H1 (cell line): Measurements from ENCODE around the gene AOPEP. TPM values are rescaled to one million over a fixed set of nuclear protein-coding genes. Genes with fewer than 3 reads are reported as not detected.
A peak's percentile ranks its signal among the peaks of the same experiment; 100 is the strongest.

ENCODE experiments used
- CTCF ChIA-PET: fragments of 300-600 bp; sonication (Branson Sonifier 250); formaldehyde crosslinking; loops from one replicate; lab custom pipeline; 2021; ENCODE audit not compliant: partially characterized antibody; lab: Charles Lee
- POLR2A ChIA-PET: fragments of 300-600 bp; sonication (Branson Sonifier 250); formaldehyde crosslinking; loops from one replicate; lab custom pipeline; 2021; ENCODE audit warnings: inconsistent platforms; ENCODE audit not compliant: partially characterized antibody; lab: Charles Lee
- DNase-seq, 2 experiments: peaks; one replicate each; pipeline versions ENCODE4 v3.0.0 to v3.0.0-alpha.2; 2010 to 2022; ENCODE audit warnings: low spot score in 2 of 2, low read depth in 1 of 2, mixed read lengths in 1 of 2
- FAIRE-seq: peaks from 2 replicates; lab custom pipeline; 2011; peaks lifted over from hg19 to GRCh38; lab: Jason Lieb, UNC
- H2AFZ ChIP-seq: 2 replicates; pipeline ENCODE4 v1.8.1; 2012; ENCODE audit warnings: low read length, inconsistent platforms
- H2AK5ac ChIP-seq: 2 replicates; pipeline ENCODE4 v1.6.1; 2013; ENCODE audit warnings: low read depth, low read length
- H2BK120ac ChIP-seq: replicated peaks from 2 replicates; pipeline ENCODE3; 2013; ENCODE audit warnings: low read depth, low read length, inconsistent platforms
- H2BK12ac ChIP-seq: 2 replicates; pipeline ENCODE4 v1.6.1; 2013; ENCODE audit warnings: low read depth, low read length
- H2BK15ac ChIP-seq: 2 replicates; pipeline ENCODE4 v1.6.1; 2013; ENCODE audit warnings: low read length
- H2BK20ac ChIP-seq: 2 replicates; pipeline ENCODE4 v1.6.1; 2013; ENCODE audit warnings: low read length
- H2BK5ac ChIP-seq: 2 replicates; pipeline ENCODE4 v1.6.1; 2013; ENCODE audit warnings: low read depth, low read length
- H3K14ac ChIP-seq: 2 replicates; pipeline ENCODE4 v1.6.1; 2013; ENCODE audit warnings: inconsistent platforms; ENCODE audit not compliant: insufficient read length
- H3K18ac ChIP-seq: 2 replicates; pipeline ENCODE4 v1.6.1; 2013; ENCODE audit warnings: low read length; ENCODE audit errors: extremely low read depth
- H3K23ac ChIP-seq: 2 replicates; pipeline ENCODE4 v1.6.1; 2013; ENCODE audit warnings: inconsistent platforms; ENCODE audit not compliant: insufficient read length
- H3K23me2 ChIP-seq: 2 replicates; pipeline ENCODE4 v1.6.1; 2013; ENCODE audit warnings: low read depth, low read length
- H3K27ac ChIP-seq: 2 replicates; pipeline ENCODE4 v1.6.1; 2011; ENCODE audit warnings: low read depth, low read length, inconsistent platforms
- H3K27me3 ChIP-seq, 4 experiments: replicated peaks in 1 of 4; 1 replicate in 1 of 4; 2 replicates in 3 of 4; pipeline versions ENCODE4 v1.6.1 to v1.8.1; 2011 to 2013; ENCODE audit warnings: low read length in 3 of 4, mild to moderate bottlenecking in 3 of 4, inconsistent platforms in 2 of 4, mixed read lengths in 2 of 4, moderate library complexity in 1 of 4; ENCODE audit not compliant: control insufficient read depth in 3 of 4, insufficient read depth in 3 of 4; ENCODE audit errors: extremely low read depth in 1 of 4
- H3K36me3 ChIP-seq, 4 experiments: 2 replicates each; pipeline versions ENCODE4 v1.6.1 to v1.8.1; 2011 to 2013; ENCODE audit warnings: mild to moderate bottlenecking in 4 of 4, low read length in 3 of 4, moderate library complexity in 2 of 4, control low read depth in 1 of 4, inconsistent platforms in 1 of 4; ENCODE audit not compliant: insufficient read depth in 4 of 4, control insufficient read depth in 2 of 4
- H3K4ac ChIP-seq: replicated peaks from 2 replicates; pipeline ENCODE3; 2013; ENCODE audit warnings: low read length, low read depth, mixed read lengths, inconsistent platforms; ENCODE audit not compliant: insufficient read length
- H3K4me1 ChIP-seq, 4 experiments: replicated peaks in 1 of 4; 1 replicate in 1 of 4; 2 replicates in 3 of 4; pipeline versions ENCODE4 v1.6.1 to v1.8.1; 2011 to 2013; ENCODE audit warnings: low read length in 3 of 4, inconsistent platforms in 2 of 4, mixed read lengths in 1 of 4; ENCODE audit not compliant: insufficient read depth in 4 of 4, control insufficient read depth in 3 of 4
- H3K4me2 ChIP-seq, 2 experiments: 2 replicates each; pipeline versions ENCODE4 v1.6.1 to v1.8.1; 2011 to 2013; ENCODE audit warnings: low read depth in 2 of 2, low read length in 2 of 2, control low read depth in 1 of 2, inconsistent platforms in 1 of 2, mild to moderate bottlenecking in 1 of 2; ENCODE audit not compliant: insufficient read depth in 1 of 2
- H3K4me3 ChIP-seq, 4 experiments: fragments of 200-600, 300-600 bp in 1 of 4; sonication (generic), shearing (Covaris generic), sonication (Bioruptor Twin) in 1 of 4; 2 replicates each; pipeline versions ENCODE4 v1.5.1 to v1.8.1; 2011 to 2016; ENCODE audit warnings: low read length in 4 of 4, low read depth in 3 of 4, control low read depth in 2 of 4, inconsistent platforms in 2 of 4, mild to moderate bottlenecking in 2 of 4, mixed read lengths in 1 of 4, moderate library complexity in 1 of 4; ENCODE audit not compliant: insufficient read depth in 2 of 4; ENCODE audit errors: extremely low read depth in 1 of 4
- H3K56ac ChIP-seq: replicated peaks from 2 replicates; pipeline ENCODE3; 2013; ENCODE audit warnings: low read depth, mild to moderate bottlenecking, mixed read lengths, low read length, inconsistent platforms; ENCODE audit not compliant: insufficient read length
- H3K79me1 ChIP-seq: 2 replicates; pipeline ENCODE4 v1.6.1; 2013; ENCODE audit warnings: low read depth, low read length, control low read depth
- H3K79me2 ChIP-seq, 2 experiments: 2 replicates each; pipeline versions ENCODE4 v1.6.1 to v1.8.1; 2012 to 2013; ENCODE audit warnings: low read length in 2 of 2, mild to moderate bottlenecking in 2 of 2, inconsistent platforms in 1 of 2; ENCODE audit not compliant: insufficient read depth in 2 of 2, control insufficient read depth in 1 of 2
- H3K9ac ChIP-seq, 4 experiments: replicated peaks in 1 of 4; 1 replicate in 1 of 4; 2 replicates in 3 of 4; pipeline versions ENCODE4 v1.6.1 to v1.8.1; 2011 to 2013; ENCODE audit warnings: low read depth in 3 of 4, low read length in 3 of 4, control low read depth in 2 of 4, mild to moderate bottlenecking in 2 of 4, moderate library complexity in 2 of 4, inconsistent platforms in 1 of 4; ENCODE audit errors: extremely low read depth in 1 of 4
- H3K9me3 ChIP-seq, 2 experiments: 2 replicates each; pipeline versions ENCODE4 v1.6.1 to v1.8.1; 2012 to 2013; ENCODE audit warnings: mild to moderate bottlenecking in 2 of 2, moderate library complexity in 2 of 2, control low read depth in 1 of 2, inconsistent platforms in 1 of 2, low read depth in 1 of 2, low read length in 1 of 2, mixed read lengths in 1 of 2; ENCODE audit not compliant: insufficient read depth in 2 of 2
- H4K20me1 ChIP-seq, 2 experiments: replicated peaks in 1 of 2; 2 replicates each; pipeline versions ENCODE3 to v1.8.1; 2011 to 2013; ENCODE audit warnings: inconsistent platforms in 2 of 2, low read length in 2 of 2, mild to moderate bottlenecking in 1 of 2; ENCODE audit not compliant: insufficient read depth in 2 of 2, control insufficient read depth in 1 of 2
- H4K5ac ChIP-seq: 2 replicates; pipeline ENCODE4 v1.6.1; 2013; ENCODE audit warnings: low read length, low read depth, mixed read lengths, inconsistent platforms; ENCODE audit not compliant: insufficient read length
- H4K8ac ChIP-seq: 2 replicates; pipeline ENCODE4 v1.8.0; 2013; ENCODE audit warnings: mild to moderate bottlenecking, moderate library complexity, low read length, inconsistent platforms; ENCODE audit not compliant: insufficient read depth; ENCODE audit errors: extremely low read depth
- H4K91ac ChIP-seq: replicated peaks from 2 replicates; pipeline ENCODE3; 2013; ENCODE audit warnings: low read length, mixed read lengths, inconsistent platforms; ENCODE audit not compliant: insufficient read length
- CHD1 ChIP-seq: IDR thresholded peaks from 2 replicates; pipeline ENCODE4 v1.6.1; 2012; ENCODE audit warnings: low read depth, low read length, improper control_type of control experiment
- CREB1 ChIP-seq: IDR thresholded peaks from 2 replicates; pipeline ENCODE4 v1.6.1; 2012; ENCODE audit warnings: inconsistent platforms
- FOSL1 ChIP-seq: IDR thresholded peaks from 2 replicates; pipeline ENCODE4 v1.6.1; 2011; ENCODE audit warnings: mild to moderate bottlenecking, low read depth, low read length, moderate library complexity; ENCODE audit not compliant: insufficient read depth
- GABPA ChIP-seq: IDR thresholded peaks from 2 replicates; pipeline ENCODE4 v1.6.1; 2011; ENCODE audit warnings: mild to moderate bottlenecking, low read length, moderate library complexity, borderline replicate concordance; ENCODE audit not compliant: insufficient read depth
- JUND ChIP-seq: IDR thresholded peaks from 2 replicates; pipeline ENCODE4 v1.6.1; 2011; ENCODE audit warnings: mild to moderate bottlenecking, improper control_type of control experiment, low read length
- SIRT6 ChIP-seq: IDR thresholded peaks from one replicate; pipeline ENCODE4 v1.7.1; 2012; ENCODE audit warnings: low read length, inconsistent platforms
- SIX5 ChIP-seq: IDR thresholded peaks from 2 replicates; pipeline ENCODE4 v1.6.1; 2011; ENCODE audit warnings: mild to moderate bottlenecking, low read depth, low read length
- SP1 ChIP-seq: IDR thresholded peaks from 2 replicates; pipeline ENCODE4 v1.6.1; 2011; ENCODE audit warnings: low read depth, low read length
- YY1 ChIP-seq: IDR thresholded peaks from 2 replicates; pipeline ENCODE4 v1.6.1; 2011; ENCODE audit warnings: low read depth, mild to moderate bottlenecking, low read length
- WGBS, 2 experiments: shearing (Covaris generic) in 1 of 2; methylation state at CpG; one replicate each; pipeline versions ENCODE4 v1.1.6 to v1.1.7; 2013 to 2015; ENCODE audit warnings: low lambda C conversion rate in 2 of 2, mixed read lengths in 2 of 2, inconsistent platforms in 1 of 2, low coverage in 1 of 2, missing lambda C conversion rate in 1 of 2; ENCODE audit not compliant: insufficient replicate concordance in 2 of 2, insufficient coverage in 1 of 2, insufficient read length in 1 of 2; ENCODE audit errors: extremely low coverage in 1 of 2, missing lambda C conversion rate in 1 of 2; 5-methylcytosine and 5-hydroxymethylcytosine counted together
- polyA plus RNA-seq, 7 experiments: library from polyadenylated mRNA; depleted of rRNA in 3 of 7; stranded (reverse) in 5 of 7; unstranded in 2 of 7; fragments of >200 nt in 5 of 7; fragments of 200-250 nt in 2 of 7; gene quantifications; 1 replicate in 5 of 7; 2 replicates in 1 of 7; 4 replicates in 1 of 7; pipeline versions ENCODE4 v1.2.1 to v1.2.3, GENCODE V29; 2011 to 2013; ENCODE audit warnings: missing spikeins in 2 of 7, mixed read lengths in 2 of 7
- total RNA-seq: library from RNA; stranded (reverse); fragmentation: NEBNext Ultra II Directional; extraction: Animal tissue kit (Norgen Biotek cat#: 25700); gene quantifications from 2 replicates; pipeline ENCODE4 v1.2.1, GENCODE V29; 2021
- TF ChIP-seq, protein P1 (sequence below): IDR thresholded peaks from 2 replicates; pipeline ENCODE4 v1.6.1; 2011; ENCODE audit warnings: low read length, improper control_type of control experiment

The AOPEP gene
- total and polyA plus RNA-seq, 2 of the 8 experiments (the other 6 are each of a cell fraction or from before 2014, with no cell fraction given), result 6.1 to 14.3 TPM

DNA sequence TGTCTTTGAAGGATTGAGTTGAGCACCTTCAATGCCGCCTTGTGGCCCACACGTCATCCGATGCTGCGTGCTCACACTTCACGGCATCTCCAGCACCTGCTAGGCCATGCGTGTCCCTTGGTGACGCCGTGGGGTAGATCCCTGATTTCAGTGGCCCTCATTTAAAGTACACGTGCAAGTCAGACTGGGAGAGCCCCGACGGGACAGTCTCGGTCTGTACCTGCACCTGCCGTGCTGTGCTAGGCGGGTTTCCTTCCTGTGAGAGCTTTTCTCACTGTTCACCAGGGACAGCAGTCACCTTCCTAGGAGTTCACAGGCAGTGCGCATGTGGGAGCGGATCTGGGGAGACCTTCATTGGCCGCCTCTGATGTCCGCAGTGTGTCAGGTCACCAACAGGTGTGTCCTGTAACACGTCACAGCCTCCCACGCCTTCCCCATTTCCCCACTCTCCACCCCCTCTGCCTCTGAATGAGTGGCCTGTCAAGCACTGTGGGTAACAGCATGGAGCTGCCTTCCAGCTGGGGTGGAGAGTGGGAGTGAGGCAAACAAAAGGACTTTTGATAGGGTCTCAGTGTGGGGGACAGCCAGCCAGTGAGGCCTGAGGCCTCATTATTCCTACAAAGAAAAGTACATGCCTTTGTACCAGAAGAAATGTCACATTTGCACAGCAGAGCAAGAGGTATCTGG lies 354.6 kb downstream of the AOPEP start:
- H4K8ac ChIP-seq, result no peak overlapping the region
- no peak for DNase-seq
- no peak overlapping the region for H4K5ac ChIP-seq
- peaks cover 0 to 7% of the 10 kb centered on the region in 2 experiments for H4K20me1 ChIP-seq
- no peaks in the 10 kb centered on the region for H3K27me3 ChIP-seq
- no peak overlapping the region for H3K23ac ChIP-seq
- H3K4me2 ChIP-seq, result no peak overlapping the region
- no peak overlapping the region for H2AFZ ChIP-seq
- no peak overlapping the region for H2BK5ac ChIP-seq
- 0 out of 2 replicates have a peak overlapping the region, but pooled peaks have one; percentile 61 for H2BK15ac ChIP-seq
- no peak overlapping the region for H3K56ac ChIP-seq
- no peak overlapping the region for H3K27ac ChIP-seq
- H3K18ac ChIP-seq, result no peak overlapping the region
- H3K79me1 ChIP-seq, result no peaks in the 10 kb centered on the region; the same call in 1 of the 2 replicates
- H4K91ac ChIP-seq, result peak overlapping the region; percentile 17
- peaks cover 0 to 6% (median 1%) of the 10 kb centered on the region in 4 experiments; a peak in 2 of 8 replicates for H3K36me3 ChIP-seq
- H3K9ac ChIP-seq, result peak overlapping the region in 1 of 4 experiments; percentile 21; a peak in 1 of 7 replicates
- ChIA-PET POLR2A (interaction anchor here (1.0 kb wide), 1 partner anchor 12 kb away, joined by 3 read pairs; no protein-coding TSS in a partner anchor), CTCF (interaction anchor here (0.6 to 3.8 kb wide), 5 partner anchors 10 to 263 kb away, joined by 3 to 20 read pairs (median 3); no protein-coding TSS in a partner anchor)
- 91% methylated on average over 20 of the region's 20 CpGs; no CpG with 5 or more reads in 1 of the 2 experiments for WGBS, 2 experiments
- H2BK12ac ChIP-seq, result no peak overlapping the region
- H3K4me1 ChIP-seq, result peaks cover 0 to 9% (median 2%) of the 10 kb centered on the region in 4 experiments; a peak in 3 of 7 replicates
- H3K4me3 ChIP-seq, result no peak overlapping the region
- no peak overlapping the region for H3K4ac ChIP-seq
- no peak overlapping the region for H2BK20ac ChIP-seq
- no peaks in the 10 kb centered on the region for H3K9me3 ChIP-seq
- H3K14ac ChIP-seq, result no peak overlapping the region
- no peak overlapping the region for H2AK5ac ChIP-seq
- TF ChIP-seq CHD1, result no peak
- no peak for TF ChIP-seq SIRT6
- no peak for TF ChIP-seq SP1
- no peak for TF ChIP-seq CREB1
- TF ChIP-seq, protein P1, sequence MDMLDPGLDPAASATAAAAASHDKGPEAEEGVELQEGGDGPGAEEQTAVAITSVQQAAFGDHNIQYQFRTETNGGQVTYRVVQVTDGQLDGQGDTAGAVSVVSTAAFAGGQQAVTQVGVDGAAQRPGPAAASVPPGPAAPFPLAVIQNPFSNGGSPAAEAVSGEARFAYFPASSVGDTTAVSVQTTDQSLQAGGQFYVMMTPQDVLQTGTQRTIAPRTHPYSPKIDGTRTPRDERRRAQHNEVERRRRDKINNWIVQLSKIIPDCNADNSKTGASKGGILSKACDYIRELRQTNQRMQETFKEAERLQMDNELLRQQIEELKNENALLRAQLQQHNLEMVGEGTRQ, result no peak
- TF ChIP-seq YY1, result no peak
- no peak for TF ChIP-seq GABPA
- no peak for TF ChIP-seq SIX5
- no peak for TF ChIP-seq JUND
- no peak for TF ChIP-seq FOSL1
- H2BK120ac ChIP-seq, result no peak overlapping the region
- no peak for FAIRE-seq
- H3K23me2 ChIP-seq, result peaks cover 2% of the 10 kb centered on the region; the same call in 1 of the 2 replicates
- H3K79me2 ChIP-seq, result no peaks in the 10 kb centered on the region
